NB4 (cell line): Measurements from ENCODE around the gene HDGFL2.

ENCODE experiments used
- DNase-seq: peaks from one replicate; pipeline ENCODE4 v3.0.0; 2010; ENCODE audit warnings: low read depth
- H3K4me3 ChIP-seq: one replicate; pipeline ENCODE4 v1.5.1; 2011; ENCODE audit warnings: mild to moderate bottlenecking, low read depth, low read length, moderate library complexity
- MAX ChIP-seq: IDR thresholded peaks from 2 replicates; pipeline ENCODE4 v1.6.1; 2011; ENCODE audit warnings: low read depth, low read length
- MYC ChIP-seq: IDR thresholded peaks from 2 replicates; pipeline ENCODE4 v1.6.1; 2011; ENCODE audit warnings: low read depth, low read length
- POLR2A ChIP-seq: IDR thresholded peaks from 2 replicates; pipeline ENCODE4 v1.6.1; 2011; ENCODE audit warnings: mild to moderate bottlenecking; ENCODE audit not compliant: insufficient read length; ENCODE audit errors: extremely low read depth
- TF ChIP-seq, protein P1 (sequence below): IDR thresholded peaks from one replicate; pipeline ENCODE4 v1.5.1; 2012; ENCODE audit warnings: low read depth, low read length

The HDGFL2 gene

DNA sequence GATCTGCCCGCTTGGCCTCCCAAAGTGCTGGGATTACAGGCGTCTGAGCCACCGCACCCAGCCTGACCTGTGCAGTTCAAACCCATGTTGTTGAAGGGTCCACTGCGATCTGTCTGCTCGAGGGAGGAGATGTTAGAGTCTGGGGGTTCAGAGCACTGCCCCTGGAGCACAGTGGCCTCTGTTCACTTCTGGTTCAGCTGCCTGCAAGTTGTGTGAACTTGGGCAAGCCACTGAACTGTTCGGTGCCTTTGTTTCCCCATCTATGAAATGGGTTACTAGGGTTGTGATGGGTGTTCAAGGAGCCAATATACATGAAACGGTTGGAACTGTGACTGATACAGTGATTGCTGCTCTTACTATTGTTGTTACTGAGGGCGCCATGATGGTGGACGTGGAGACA lies 61.2 kb downstream of the HDGFL2 start:
- no peak overlapping the region for H3K4me3 ChIP-seq
- TF ChIP-seq POLR2A = no peak
- no peak for TF ChIP-seq MYC
- TF ChIP-seq, protein P1, sequence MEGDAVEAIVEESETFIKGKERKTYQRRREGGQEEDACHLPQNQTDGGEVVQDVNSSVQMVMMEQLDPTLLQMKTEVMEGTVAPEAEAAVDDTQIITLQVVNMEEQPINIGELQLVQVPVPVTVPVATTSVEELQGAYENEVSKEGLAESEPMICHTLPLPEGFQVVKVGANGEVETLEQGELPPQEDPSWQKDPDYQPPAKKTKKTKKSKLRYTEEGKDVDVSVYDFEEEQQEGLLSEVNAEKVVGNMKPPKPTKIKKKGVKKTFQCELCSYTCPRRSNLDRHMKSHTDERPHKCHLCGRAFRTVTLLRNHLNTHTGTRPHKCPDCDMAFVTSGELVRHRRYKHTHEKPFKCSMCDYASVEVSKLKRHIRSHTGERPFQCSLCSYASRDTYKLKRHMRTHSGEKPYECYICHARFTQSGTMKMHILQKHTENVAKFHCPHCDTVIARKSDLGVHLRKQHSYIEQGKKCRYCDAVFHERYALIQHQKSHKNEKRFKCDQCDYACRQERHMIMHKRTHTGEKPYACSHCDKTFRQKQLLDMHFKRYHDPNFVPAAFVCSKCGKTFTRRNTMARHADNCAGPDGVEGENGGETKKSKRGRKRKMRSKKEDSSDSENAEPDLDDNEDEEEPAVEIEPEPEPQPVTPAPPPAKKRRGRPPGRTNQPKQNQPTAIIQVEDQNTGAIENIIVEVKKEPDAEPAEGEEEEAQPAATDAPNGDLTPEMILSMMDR = no peak
- no peak for TF ChIP-seq MAX
- DNase-seq = no peak

DNA sequence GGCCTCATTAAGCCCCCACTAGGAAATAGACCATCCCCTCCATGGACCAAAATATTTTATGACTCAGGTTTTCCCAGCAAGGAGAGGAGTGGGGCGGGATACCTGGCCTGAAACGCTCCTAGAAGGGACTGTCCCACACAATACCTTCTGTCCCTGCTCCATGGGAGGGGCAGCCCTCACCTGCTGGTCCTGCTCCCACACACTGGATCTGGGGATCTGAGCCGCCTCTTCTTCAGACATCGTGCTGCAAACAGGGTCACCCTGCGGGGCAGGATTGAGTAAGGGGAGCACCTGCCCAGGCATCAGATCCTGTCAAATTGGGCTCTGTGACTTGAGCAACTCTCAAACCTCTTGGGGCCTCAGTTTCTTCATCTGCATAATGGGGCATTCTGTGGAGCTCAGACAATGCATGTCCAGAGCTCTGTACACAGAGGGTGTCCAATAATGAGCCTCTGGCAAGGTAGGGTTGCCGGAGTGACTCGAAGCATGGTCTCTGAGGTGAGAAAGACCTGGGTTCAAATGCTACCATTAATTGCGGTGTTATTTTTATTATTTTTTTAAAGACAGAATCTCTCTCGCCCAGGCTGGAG lies 61.8 kb downstream of the HDGFL2 start:
- no peak overlapping the region for H3K4me3 ChIP-seq
- TF ChIP-seq POLR2A (no peak), MYC (no peak), MAX (no peak)
- TF ChIP-seq, protein P1 = no peak
- no peak for DNase-seq

- TF ChIP-seq MAX (no peak), MYC (no peak), POLR2A (no peak)
- TF ChIP-seq, protein P1 = no peak
- DNase-seq = no peak
- no peak within 1 kb of the TSS for H3K4me3 ChIP-seq
Measured at GRCh38 chr19:4534836-4535658, 63.0 kb downstream of the HDGFL2 start, which contains the start of gene PLIN5. PLIN5 (minus strand) TSS chr19:4535224; CDS start chr19:4534074, 1,150 bp downstream.

- no peak for TF ChIP-seq POLR2A
- TF ChIP-seq MAX = no peak
- TF ChIP-seq MYC = no peak
- TF ChIP-seq, protein P1 = no peak
- DNase-seq = no peak
- H3K4me3 ChIP-seq = no peak overlapping the region
Measured at GRCh38 chr19:4536798-4537197, 64.7 kb downstream of the HDGFL2 start.

DNA sequence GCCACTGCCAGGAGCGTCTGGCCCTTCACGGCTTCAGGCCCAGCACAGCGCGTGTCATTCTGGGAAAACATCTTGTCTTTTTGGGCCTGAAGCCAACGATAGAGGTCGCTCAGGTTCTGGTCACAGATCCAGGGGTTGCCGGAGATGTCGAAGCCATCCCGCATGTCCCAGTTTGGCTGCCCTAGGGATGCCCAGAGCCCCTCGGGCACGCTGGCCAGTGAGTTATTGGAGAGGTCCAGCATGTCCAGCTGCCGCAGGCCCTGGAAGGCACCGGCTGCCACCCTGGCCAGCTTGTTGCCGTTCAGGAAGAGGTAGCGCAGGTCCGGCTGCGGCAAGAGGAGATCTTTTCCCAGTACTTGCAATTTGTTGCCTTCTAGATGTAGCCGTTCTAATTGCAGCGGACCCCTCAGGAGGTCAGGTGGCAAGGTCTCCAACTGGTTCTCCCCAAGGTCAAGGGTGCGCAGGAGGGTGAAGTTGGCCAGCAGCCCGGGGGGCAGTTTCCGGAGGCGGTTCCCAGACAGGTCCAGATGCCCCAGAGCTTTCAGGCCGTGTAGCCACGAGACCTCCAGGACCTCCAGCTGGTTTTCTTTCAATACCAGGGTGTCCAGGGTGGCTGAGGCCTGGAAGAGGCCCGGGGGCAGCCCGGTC lies 66.0 kb downstream of the HDGFL2 start:
- no peak for DNase-seq
- no peak for TF ChIP-seq MAX
- TF ChIP-seq POLR2A = no peak
- TF ChIP-seq MYC = no peak
- TF ChIP-seq, protein P1 = no peak
- no peak overlapping the region for H3K4me3 ChIP-seq
